HCT116 (cell line): ENCODE data around the gene CASP10. TPM values are rescaled to one million over a fixed set of nuclear protein-coding genes. Genes with fewer than 3 reads are reported as not detected.

Source experiments
- ATAC-seq: fragments of 200-7000 bp; cut with Tn5 transposase; 2 replicates; pipeline ENCODE4 v1.9.1; 2020; ENCODE audit warnings: mild to moderate bottlenecking, moderate library complexity
- BruUV-seq: library from RNA; stranded (reverse); fragments of 400-500 nt; replicated peaks from 2 replicates; lab custom pipeline; 2021; lab: Mats Ljungman, UMichigan
- CTCF ChIA-PET: fragments of 300-600 bp; sonication (Branson Sonifier 250); formaldehyde crosslinking; loops from one replicate; lab custom pipeline; 2021; ENCODE audit warnings: antibody characterized with exemption; lab: Charles Lee
- POLR2A ChIA-PET: fragments of 300-600, 350-600 bp; sonication (Branson Sonifier 250); formaldehyde crosslinking; loops from one replicate; lab custom pipeline; 2021; ENCODE audit warnings: antibody characterized with exemption; lab: Charles Lee
- RAD21 ChIA-PET, 2 experiments: fragments of 300-600 bp; sonication (Branson Sonifier 250); formaldehyde crosslinking; loops; one replicate each; lab custom pipeline; 2023; ENCODE audit warnings: low total read pairs in 2 of 2; ENCODE audit not compliant: uncharacterized antibody in 2 of 2, unreplicated experiment in 2 of 2, low non-redundant PET in 1 of 2; lab: Charles Lee
- DNase-seq: peaks from one replicate; pipeline ENCODE4 v3.0.0-alpha.2; 2010; ENCODE audit warnings: low read depth, low spot score
- H2AFZ ChIP-seq: fragments of 200-600 bp; shearing (Covaris generic), sonication (generic); 2 replicates; pipeline ENCODE4 v1.6.1; 2017; ENCODE audit warnings: low read depth, mixed run types, mixed read lengths, antibody characterized with exemption, low read length; ENCODE audit not compliant: poor library complexity, severe bottlenecking
- H3K27ac ChIP-seq: 2 replicates; pipeline ENCODE4 v1.5.1; 2012; ENCODE audit warnings: low read depth, low read length
- H3K27me3 ChIP-seq: fragments of 200-600 bp; sonication (generic); 2 replicates; pipeline ENCODE4 v1.6.1; 2016; ENCODE audit warnings: mixed run types, low read length, mixed read lengths; ENCODE audit not compliant: insufficient read depth
- H3K36me3 ChIP-seq, 2 experiments: fragments of 200-500 bp in 1 of 2; fragments of 200-600 bp in 1 of 2; sonication (Bioruptor generic) in 1 of 2; sonication (generic) in 1 of 2; 2 replicates each; pipeline versions ENCODE4 v1.5.1 to v1.6.1; 2014 to 2016; ENCODE audit warnings: low read length in 2 of 2, inconsistent platforms in 1 of 2, mixed read lengths in 1 of 2, mixed run types in 1 of 2; ENCODE audit not compliant: insufficient read depth in 2 of 2, control insufficient read depth in 1 of 2
- H3K4me1 ChIP-seq, 2 experiments: fragments of 200-600 bp in 1 of 2; sonication (generic) in 1 of 2; 2 replicates each; pipeline versions ENCODE4 v1.5.1 to v1.6.1; 2012 to 2017; ENCODE audit warnings: low read length in 2 of 2, inconsistent platforms in 1 of 2, mild to moderate bottlenecking in 1 of 2, mixed read lengths in 1 of 2, mixed run types in 1 of 2, moderate library complexity in 1 of 2; ENCODE audit not compliant: insufficient read depth in 2 of 2, control insufficient read depth in 1 of 2
- H3K4me2 ChIP-seq: fragments of 200-600 bp; sonication (generic); 2 replicates; pipeline ENCODE4 v1.6.1; 2017; ENCODE audit warnings: mixed run types, low read length, mixed read lengths
- H3K4me3 ChIP-seq, 2 experiments: fragments of 200-600 bp in 1 of 2; sonication (generic) in 1 of 2; replicated peaks in 1 of 2; 2 replicates each; pipeline ENCODE4 v1.5.1; 2011 to 2016; ENCODE audit warnings: low read length in 2 of 2, control low read depth in 1 of 2, low read depth in 1 of 2, mild to moderate bottlenecking in 1 of 2, mixed read lengths in 1 of 2, mixed run types in 1 of 2
- H3K79me2 ChIP-seq: fragments of 200-600 bp; sonication (generic); 2 replicates; pipeline ENCODE4 v1.6.1; 2017; ENCODE audit warnings: mild to moderate bottlenecking, mixed run types, low read length, moderate library complexity, mixed read lengths; ENCODE audit not compliant: insufficient read depth
- H3K9ac ChIP-seq: fragments of 200-600 bp; sonication (generic); 2 replicates; pipeline ENCODE4 v1.6.1; 2016; ENCODE audit warnings: low read length, mixed read lengths
- H3K9me2 ChIP-seq: fragments of 200-600 bp; sonication (generic), shearing (Covaris generic); 2 replicates; pipeline ENCODE4 v1.6.1; 2017; ENCODE audit warnings: mixed run types, mild to moderate bottlenecking, moderate library complexity; ENCODE audit not compliant: insufficient read depth
- H3K9me3 ChIP-seq, 2 experiments: fragments of 200-500 bp in 1 of 2; fragments of 200-600 bp in 1 of 2; sonication (Bioruptor generic) in 1 of 2; sonication (generic) in 1 of 2; 2 replicates each; pipeline ENCODE4 v1.6.1; 2014 to 2017; ENCODE audit warnings: low read length in 2 of 2, mixed read lengths in 2 of 2, inconsistent platforms in 1 of 2, low read depth in 1 of 2, mild to moderate bottlenecking in 1 of 2, mixed run types in 1 of 2, moderate library complexity in 1 of 2; ENCODE audit not compliant: control insufficient read depth in 1 of 2, insufficient read depth in 1 of 2
- H4K20me1 ChIP-seq: fragments of 200-600 bp; sonication (generic), shearing (Covaris generic); 2 replicates; pipeline ENCODE4 v1.6.1; 2017; ENCODE audit warnings: mixed run types, mild to moderate bottlenecking, moderate library complexity; ENCODE audit not compliant: insufficient read depth
- ATF3 ChIP-seq: IDR thresholded peaks from 2 replicates; pipeline ENCODE4 v1.6.1; 2012
- CEBPB ChIP-seq: IDR thresholded peaks from 2 replicates; pipeline ENCODE4 v1.6.1; 2012; ENCODE audit warnings: low read depth
- CTCF ChIP-seq, 3 experiments: fragments of 200-600 bp in 1 of 3; sonication (generic) in 1 of 3; IDR thresholded peaks in 2 of 3; conservative IDR thresholded peaks in 1 of 3; 2 replicates each; pipeline ENCODE4 v1.5.1; 2012 to 2017; ENCODE audit warnings: low read depth in 2 of 3, low read length in 2 of 3, antibody characterized with exemption in 1 of 3, borderline replicate concordance in 1 of 3, control low read depth in 1 of 3, mild to moderate bottlenecking in 1 of 3, mixed read lengths in 1 of 3, mixed run types in 1 of 3, moderate library complexity in 1 of 3; ENCODE audit not compliant: insufficient read depth in 1 of 3
- EGR1 ChIP-seq: IDR thresholded peaks from 2 replicates; pipeline ENCODE4 v1.6.1; 2012; ENCODE audit warnings: low read depth
- ELF1 ChIP-seq: IDR thresholded peaks from 2 replicates; pipeline ENCODE4 v1.6.1; 2012; ENCODE audit warnings: low read depth, borderline replicate concordance
- FOSL1 ChIP-seq: IDR thresholded peaks from 2 replicates; pipeline ENCODE4 v1.6.1; 2012; ENCODE audit warnings: low read depth
- POLR2A ChIP-seq: IDR thresholded peaks from 2 replicates; pipeline ENCODE4 v1.7.0; 2011; ENCODE audit warnings: borderline replicate concordance; ENCODE audit not compliant: insufficient read depth, insufficient read length; ENCODE audit errors: extremely low read depth
- POLR2AphosphoS5 ChIP-seq: IDR thresholded peaks from 2 replicates; pipeline ENCODE4 v1.6.1; 2011; ENCODE audit warnings: mild to moderate bottlenecking, low read depth, low read length, moderate library complexity
- RAD21 ChIP-seq: IDR thresholded peaks from 2 replicates; pipeline ENCODE4 v1.6.1; 2012; ENCODE audit warnings: low read depth, mild to moderate bottlenecking
- SIN3A ChIP-seq: IDR thresholded peaks from 2 replicates; pipeline ENCODE4 v1.6.1; 2012; ENCODE audit warnings: low read depth
- SP1 ChIP-seq: IDR thresholded peaks from 2 replicates; pipeline ENCODE4 v1.6.1; 2012; ENCODE audit warnings: low read depth
- TCF7L2 ChIP-seq: IDR thresholded peaks from 2 replicates; pipeline ENCODE4 v1.7.0; 2011; ENCODE audit warnings: borderline replicate concordance, inconsistent platforms; ENCODE audit not compliant: insufficient read depth, insufficient read length; ENCODE audit errors: extremely low read depth
- YY1 ChIP-seq: IDR thresholded peaks from 2 replicates; pipeline ENCODE4 v1.6.1; 2011; ENCODE audit warnings: low read length, low read depth, moderate library complexity, mild to moderate bottlenecking; ENCODE audit not compliant: insufficient replicate concordance; ENCODE audit errors: extremely low read depth
- ZBTB33 ChIP-seq: IDR thresholded peaks from 2 replicates; pipeline ENCODE4 v1.6.1; 2011; ENCODE audit warnings: mild to moderate bottlenecking, low read length, moderate library complexity; ENCODE audit not compliant: insufficient replicate concordance; ENCODE audit errors: extremely low read depth
- ZFX ChIP-seq: fragments of 450-650 bp; IDR thresholded peaks from 2 replicates; pipeline ENCODE4 v1.6.1; 2017
- ZNF274 ChIP-seq: fragments of 200-500 bp; sonication (Bioruptor generic); IDR thresholded peaks from 2 replicates; pipeline ENCODE4 v1.6.1; 2014; ENCODE audit warnings: mild to moderate bottlenecking, low read depth, low read length, inconsistent platforms
- intact Hi-C: fragments of 100-400 bp; cut with micrococcal nuclease; formaldehyde crosslinking; loops from 2 replicates; pipeline ENCODE4 v1.10.0; 2022
- total RNA-seq: library from RNA; stranded (reverse); gene quantifications from one replicate; pipeline ENCODE4 v1.2.1, GENCODE V29; 2021; ENCODE audit not compliant: unreplicated experiment

The CASP10 gene
- total RNA-seq, 1 experiment from 2014 or later, result 2.6 TPM

GRCh38 chr2:201234663-201235135 is 51.8 kb downstream of the CASP10 start:
- Histone ChIP-seq H3K27me3 (no peaks in the 10 kb centered on the region), H3K4me3 (peak overlapping the region; percentile 74 to 83), H3K27ac (no peak overlapping the region), H3K36me3 (peaks cover 10 to 14% of the 10 kb centered on the region in 2 experiments; a peak in 3 of 4 replicates), H3K4me2 (peak overlapping the region; percentile 84), H3K4me1 (peaks cover 15 to 22% of the 10 kb centered on the region in 2 experiments), H3K9me2 (no peaks in the 10 kb centered on the region), H3K79me2 (peaks cover 38% of the 10 kb centered on the region), H3K9ac (peak overlapping the region; percentile 72; the same call in 1 of the 2 replicates), H3K9me3 (no peaks in the 10 kb centered on the region), H2AFZ (no peak overlapping the region), H4K20me1 (no peaks in the 10 kb centered on the region)
- TF ChIP-seq ZBTB33 (no peak), ZFX (no peak), POLR2AphosphoS5 (no peak), RAD21 (no peak), ZNF274 (no peak), SP1 (no peak), ATF3 (no peak), TCF7L2 (no peak), FOSL1 (no peak), SIN3A (no peak), CEBPB (no peak), ELF1 (no peak), EGR1 (no peak), CTCF (IDR thresholded peaks at IDR 0.05 in 2 of 3, conservative IDR thresholded peaks at IDR 0.05 in 1 of 3; ENCODE audit: borderline replicate concordance in 1 of 3, insufficient read depth in 1 of 3, low read depth in 2 of 3, low read length in 2 of 3) (no peak), POLR2A (no peak), YY1 (no peak)
- POLR2A ChIA-PET, result no interaction called here
- RAD21 ChIA-PET, result interaction anchor here in 1 of 2 experiments (0.7 kb wide), 1 partner anchor 217 kb away, joined by 3 read pairs; the partner anchor contains the start of genes STRADB and TRAK2
- DNase-seq (no peak), ATAC-seq (no peak)
- intact Hi-C loops, result loop anchor here (5.0 to 10.0 kb wide), 2 partner anchors 220 to 408 kb away; partner anchors contain the start of genes STRADB, TMEM237 and TRAK2
- no TSS peak for BruUV-seq
- CTCF ChIA-PET, result no interaction called here
